HG03066 (cell line): Measurements from ENCODE around the gene CFAP299.
"Not testable (repeated sequence)": the region's sequence is repeated elsewhere in the genome, so short reads cannot be mapped to it uniquely, and the experiment has no call there.

Experiments
- ATAC-seq: cut with Tn5 transposase; IDR thresholded peaks from one replicate; pipeline ENCODE4 v1.9.1; 2021; ENCODE audit warnings: low read depth; ENCODE audit not compliant: unreplicated experiment

The CFAP299 gene

DNA sequence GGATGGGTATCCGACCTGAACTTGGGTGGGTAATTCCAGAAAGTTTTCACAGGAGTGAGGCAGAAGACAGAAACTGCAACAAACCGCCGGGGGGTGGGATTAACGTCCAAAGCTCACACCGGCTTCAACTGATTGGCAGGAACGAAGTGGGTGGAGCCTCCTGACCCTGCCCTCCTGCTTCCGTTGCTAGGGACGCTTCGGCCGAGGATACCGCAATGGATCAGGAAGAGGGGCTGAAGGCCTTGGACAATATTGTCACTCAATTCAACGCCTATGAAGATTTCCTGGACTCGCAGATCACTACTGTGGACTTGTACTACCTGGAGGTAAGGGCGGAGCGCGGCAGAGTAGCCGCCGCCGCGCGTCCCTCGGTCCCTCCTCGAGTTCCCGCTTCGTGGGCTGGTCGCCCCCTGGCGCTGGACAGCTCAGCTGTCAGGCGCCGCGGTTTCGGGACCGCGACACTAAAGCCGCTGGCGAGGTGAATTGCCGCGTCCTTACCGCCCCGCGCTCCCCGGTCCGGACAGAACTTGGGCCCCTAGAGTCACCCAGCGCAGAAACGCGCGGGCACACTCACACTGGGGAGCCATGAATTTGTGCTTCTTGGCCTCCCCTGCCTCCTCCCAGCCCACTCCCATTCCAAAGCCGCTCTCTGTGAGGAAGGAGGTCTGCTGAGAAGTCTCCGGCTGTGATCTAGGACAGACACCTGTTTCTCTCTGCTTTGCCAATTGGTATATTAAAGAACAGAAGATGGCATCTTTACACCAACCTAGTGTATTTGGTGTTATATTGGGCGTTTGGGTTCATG lies at the start of gene CFAP299:
CFAP299 (plus strand) TSS at position 177 of the 805 bp plus-strand sequence.
- ATAC-seq = peak; percentile 98

DNA sequence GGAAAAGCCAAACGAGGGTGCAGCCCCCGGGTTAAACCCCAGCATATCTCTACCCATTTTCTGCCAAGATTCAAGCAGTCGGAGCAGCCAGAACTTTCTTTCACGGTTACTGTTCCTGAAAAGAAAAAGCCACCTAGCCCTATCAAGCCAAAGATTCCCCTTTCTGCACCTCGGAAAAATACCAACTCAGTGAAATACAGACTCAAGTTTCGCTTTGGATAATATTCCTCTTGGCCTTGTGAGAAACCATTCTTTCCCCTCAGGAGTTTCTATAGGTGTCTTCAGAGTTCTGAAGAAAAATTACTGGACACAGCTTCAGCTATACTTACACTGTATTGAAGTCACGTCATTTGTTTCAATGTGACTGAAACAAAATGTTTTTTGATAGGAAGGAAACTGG lies 49.1 kb upstream of the CFAP299 start:
- no peak for ATAC-seq

- ATAC-seq = not testable (repeated sequence)
Measured at GRCh38 chr4:80290665-80291064, 44.9 kb upstream of the CFAP299 start.

- ATAC-seq = no peak
Measured at GRCh38 chr4:80294206-80294605, 41.3 kb upstream of the CFAP299 start.

- no peak for ATAC-seq
Measured at GRCh38 chr4:80295336-80295735, 40.2 kb upstream of the CFAP299 start.

DNA sequence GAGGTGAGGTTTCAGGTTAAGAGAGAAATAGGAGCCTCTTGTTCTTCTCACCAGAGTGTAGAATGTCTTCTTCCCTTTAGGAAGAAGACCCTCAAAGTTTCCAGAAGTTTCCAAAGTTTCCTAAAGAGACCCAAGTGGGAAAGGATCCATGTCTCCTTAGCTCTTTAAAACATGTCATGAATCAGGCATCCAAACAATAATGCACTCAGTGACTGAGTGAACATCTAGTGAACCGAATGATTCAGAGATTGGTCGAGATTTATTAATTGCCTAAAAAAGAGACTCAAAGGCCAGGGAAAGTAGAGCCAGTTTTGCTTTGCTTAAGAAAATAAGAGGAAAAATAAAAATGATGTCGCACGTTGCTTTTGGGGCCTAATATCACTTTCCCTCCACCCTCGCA lies 39.7 kb upstream of the CFAP299 start:
- ATAC-seq = no peak

DNA sequence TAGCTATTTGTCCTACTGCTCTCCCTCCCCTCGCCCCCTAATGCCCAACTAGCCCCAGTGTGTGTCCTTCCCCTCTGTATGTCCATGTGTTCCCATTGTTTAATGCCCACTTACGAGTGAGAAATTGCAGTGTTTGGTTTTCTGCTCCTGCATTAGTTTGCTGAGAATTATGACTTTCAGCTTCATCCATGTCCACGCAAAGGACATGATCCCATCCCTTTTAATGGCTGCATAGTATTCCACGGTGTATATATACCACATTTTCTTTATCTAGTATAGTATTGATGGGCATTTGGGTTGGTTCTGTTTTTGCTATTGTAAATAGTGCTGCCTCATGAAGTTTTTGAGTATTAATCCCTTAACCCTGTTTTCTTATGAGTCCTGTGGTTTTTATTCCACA lies 33.6 kb upstream of the CFAP299 start:
- no peak for ATAC-seq

- ATAC-seq = no peak
Measured at GRCh38 chr4:80302616-80303223, 32.8 kb upstream of the CFAP299 start.

DNA sequence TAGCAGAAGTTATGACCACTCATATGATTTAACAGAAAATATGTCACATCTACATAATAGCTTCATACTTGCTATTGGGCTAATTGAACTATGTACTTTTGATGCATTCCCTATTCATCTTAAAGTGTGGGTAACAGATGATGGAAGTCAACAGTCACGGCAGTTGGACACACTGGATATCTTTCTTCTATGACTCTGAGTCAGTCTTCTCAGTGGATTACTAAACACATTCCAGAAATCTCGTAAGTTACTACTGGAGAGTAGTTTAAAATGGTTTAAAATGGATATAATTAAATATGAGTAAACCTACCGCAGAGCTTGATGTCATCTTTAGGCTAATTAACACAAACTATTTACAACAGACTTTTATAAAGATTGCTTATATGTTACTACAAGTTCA lies 30.1 kb upstream of the CFAP299 start:
- no peak for ATAC-seq

GRCh38 chr4:80306260-80306659 lies 29.3 kb upstream of the CFAP299 start:
- ATAC-seq = no peak

DNA sequence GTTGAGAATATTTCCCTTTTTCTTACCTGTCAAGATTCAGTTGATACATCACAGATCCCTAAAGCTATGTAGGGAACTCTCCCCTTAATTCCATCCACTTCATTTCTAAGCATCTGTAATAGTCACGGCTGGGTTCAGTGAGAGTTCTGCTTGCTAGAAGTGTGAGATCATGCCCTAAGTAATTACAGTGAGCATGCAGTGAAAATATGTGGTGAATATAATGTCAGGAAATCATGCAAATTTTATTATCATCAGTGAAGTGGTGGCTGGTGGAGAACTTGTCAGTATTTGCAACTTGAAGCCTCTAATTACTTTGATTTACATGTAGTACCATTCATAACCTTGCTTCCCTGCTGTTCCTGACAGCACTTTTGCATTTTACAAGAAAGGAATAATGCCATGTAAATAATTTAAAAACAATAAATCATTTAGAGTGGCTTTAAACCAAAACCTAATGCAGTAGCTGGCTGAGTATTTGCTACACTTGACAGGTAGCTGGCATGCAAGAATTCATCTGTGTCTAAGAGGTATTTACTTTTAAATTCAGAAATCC lies 28.3 kb upstream of the CFAP299 start:
- no peak for ATAC-seq

GRCh38 chr4:80307774-80308465 lies 27.6 kb upstream of the CFAP299 start:
- no peak for ATAC-seq

GRCh38 chr4:80308466-80308822 lies 27.1 kb upstream of the CFAP299 start:
- no peak for ATAC-seq

DNA sequence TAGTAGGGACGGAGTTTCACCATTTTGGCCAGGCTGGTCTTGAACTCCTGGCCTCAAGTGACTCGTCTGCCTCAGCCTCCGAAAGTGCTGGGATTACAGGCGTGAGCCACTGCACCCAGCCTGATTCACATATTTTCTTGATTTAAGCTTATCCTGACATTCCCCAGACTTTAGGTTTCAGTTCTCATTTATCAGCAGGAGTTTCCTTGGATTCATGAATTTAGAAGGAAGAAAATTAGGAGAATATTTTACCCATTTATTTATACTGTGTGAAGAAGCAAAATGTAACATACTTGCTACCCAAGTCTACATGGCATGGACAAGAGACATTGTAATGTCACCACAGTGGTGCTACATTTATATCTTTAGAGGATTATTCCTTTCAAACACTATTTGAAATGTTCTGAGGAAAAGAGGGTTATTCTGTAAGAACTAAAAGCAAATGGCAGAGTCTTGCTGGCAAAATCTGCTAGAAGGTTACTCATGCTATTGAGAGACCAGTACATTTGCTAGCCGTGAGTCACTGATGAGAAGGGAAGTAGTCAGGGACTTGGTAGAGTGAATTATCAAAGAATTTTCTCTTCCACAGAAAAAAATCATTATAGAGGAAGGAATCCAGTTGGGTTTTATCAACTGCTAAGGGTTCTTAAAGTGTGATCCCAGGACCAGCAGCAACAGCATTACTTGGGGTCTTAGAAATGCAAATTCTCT lies 26.1 kb upstream of the CFAP299 start:
- no peak for ATAC-seq

DNA sequence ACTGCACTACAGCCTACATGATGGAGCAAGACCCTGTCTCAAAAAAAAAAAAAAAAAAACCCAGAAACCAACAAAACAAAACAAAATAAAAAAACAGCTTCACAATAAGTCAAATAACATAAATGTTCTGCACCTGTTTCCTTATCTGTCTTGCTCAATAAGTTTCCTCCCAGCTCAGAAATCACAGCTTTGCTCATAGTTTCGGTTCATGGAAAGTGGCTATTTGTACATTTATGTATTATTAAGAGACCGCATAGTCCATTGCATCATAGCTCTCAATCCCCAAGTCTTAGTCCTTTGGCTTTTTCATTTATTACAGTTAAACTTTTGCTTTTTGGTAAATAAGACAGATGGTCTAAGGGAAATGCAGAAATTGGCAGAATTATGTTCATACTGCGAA lies 24.4 kb upstream of the CFAP299 start:
- no peak for ATAC-seq

GRCh38 chr4:80312124-80312523 lies 23.4 kb upstream of the CFAP299 start:
- ATAC-seq = no peak

DNA sequence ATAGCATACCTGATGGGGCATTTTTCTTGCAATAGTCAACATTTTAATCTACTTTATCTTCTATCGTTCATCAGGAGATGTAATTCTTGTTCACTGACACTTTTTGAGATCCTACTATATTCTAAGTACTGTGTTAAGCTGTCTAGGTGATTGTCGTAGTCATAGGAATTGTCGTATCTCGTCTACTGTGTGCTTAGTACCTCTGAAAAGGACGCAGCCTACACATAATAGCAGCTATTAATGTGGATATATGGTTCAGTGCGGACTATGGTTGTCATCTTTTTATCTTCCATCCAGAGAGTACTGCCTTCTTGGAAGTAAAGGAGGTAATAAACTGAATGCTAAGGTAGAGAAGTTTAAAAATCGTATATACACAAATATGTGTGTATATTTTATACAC lies 21.9 kb upstream of the CFAP299 start:
- ATAC-seq = no peak

- ATAC-seq = not testable (repeated sequence)
Measured at GRCh38 chr4:80315848-80316247, 19.7 kb upstream of the CFAP299 start.

DNA sequence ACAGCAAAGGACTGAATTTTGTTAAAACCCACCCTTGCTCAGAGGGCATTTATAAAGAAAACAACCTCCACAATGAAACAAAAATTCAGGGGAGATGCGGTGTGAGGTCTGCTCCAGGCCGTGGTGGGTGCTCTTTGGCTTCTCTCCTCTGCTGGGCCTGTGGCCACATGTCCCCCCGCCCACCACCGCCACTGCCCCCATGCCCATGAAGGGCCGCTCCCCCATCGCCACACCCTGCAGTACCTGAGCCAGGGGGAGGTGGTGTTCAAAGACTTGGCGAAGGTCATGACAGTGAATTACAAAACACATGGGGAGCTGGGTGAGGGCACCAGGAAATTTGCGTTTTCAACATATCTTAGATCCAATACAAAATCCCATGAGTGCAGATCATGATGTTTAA lies 14.2 kb upstream of the CFAP299 start:
- no peak for ATAC-seq

GRCh38 chr4:80321776-80322175 lies 13.8 kb upstream of the CFAP299 start:
- ATAC-seq = no peak

DNA sequence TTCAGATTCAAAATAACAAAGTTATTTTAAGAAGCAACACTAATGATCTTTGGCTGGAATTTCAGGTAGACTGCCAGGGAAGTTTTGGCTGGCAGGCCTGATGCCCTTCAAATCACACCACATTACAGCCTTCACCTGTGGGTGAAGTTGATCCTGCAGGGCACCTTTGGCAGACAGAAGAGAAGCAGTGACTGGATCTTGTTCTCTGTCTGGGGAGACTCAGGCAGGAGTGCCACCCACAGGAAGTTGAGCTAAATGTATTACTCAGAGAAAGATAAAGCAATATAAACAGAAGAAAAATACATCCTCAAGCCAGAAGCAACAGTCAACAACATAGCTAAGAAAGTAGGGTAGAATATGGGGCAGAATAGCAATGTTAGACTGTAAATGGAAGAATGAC lies 12.8 kb upstream of the CFAP299 start:
- ATAC-seq = no peak
